Calu3 (cell line): ENCODE data around the gene LLGL1. TPM values are rescaled to one million over a fixed set of nuclear protein-coding genes. Genes with fewer than 3 reads are reported as not detected.

Experiments used
- BruUV-seq: library from RNA; stranded (reverse); fragments of 400-500 nt; replicated peaks from 2 replicates; lab custom pipeline; 2021; lab: Mats Ljungman, UMichigan
- CTCF ChIA-PET: fragments of 300-600 bp; sonication (Branson Sonifier 250); formaldehyde crosslinking; loops from one replicate; lab custom pipeline; 2022; ENCODE audit warnings: antibody characterized with exemption; lab: Charles Lee
- DNase-seq: peaks from one replicate; pipeline ENCODE4 v3.0.0; 2022
- H3K27ac Mint-ChIP-seq: one replicate; pipeline ENCODE4 v1.8.0; 2022; ENCODE audit warnings: mixed read lengths; ENCODE audit not compliant: unreplicated experiment
- H3K27me3 Mint-ChIP-seq: one replicate; pipeline ENCODE4 v1.8.0; 2022; ENCODE audit warnings: mixed read lengths; ENCODE audit not compliant: unreplicated experiment
- H3K36me3 Mint-ChIP-seq: one replicate; pipeline ENCODE4 v1.8.0; 2022; ENCODE audit warnings: mild to moderate bottlenecking, moderate library complexity, mixed read lengths; ENCODE audit not compliant: insufficient read depth, unreplicated experiment
- H3K4me1 Mint-ChIP-seq: one replicate; pipeline ENCODE4 v1.8.0; 2022; ENCODE audit warnings: mild to moderate bottlenecking, low read depth, mixed read lengths; ENCODE audit not compliant: unreplicated experiment
- H3K4me3 Mint-ChIP-seq: one replicate; pipeline ENCODE4 v1.8.0; 2022; ENCODE audit warnings: mild to moderate bottlenecking, low read depth, moderate library complexity, mixed read lengths; ENCODE audit not compliant: unreplicated experiment
- H3K9me3 Mint-ChIP-seq: one replicate; pipeline ENCODE4 v1.8.0; 2022; ENCODE audit warnings: low read depth, mixed read lengths; ENCODE audit not compliant: unreplicated experiment
- intact Hi-C: fragments of 100-400 bp; cut with micrococcal nuclease; formaldehyde crosslinking; loops from one replicate; pipeline ENCODE4 v1.10.0; 2022; ENCODE audit not compliant: unreplicated experiment
- total RNA-seq: library from RNA; stranded (reverse); gene quantifications from 2 replicates; pipeline ENCODE4 v1.2.3, GENCODE V29; 2022
- TF ChIP-seq, protein P1 (sequence below): fragments of 200-600 bp; IDR thresholded peaks from one replicate; pipeline ENCODE4 v1.8.0; 2022; ENCODE audit warnings: antibody characterized with exemption; ENCODE audit not compliant: unreplicated experiment

LLGL1 gene
- total RNA-seq, 1 experiment from 2014 or later = 10.0 TPM

DNA sequence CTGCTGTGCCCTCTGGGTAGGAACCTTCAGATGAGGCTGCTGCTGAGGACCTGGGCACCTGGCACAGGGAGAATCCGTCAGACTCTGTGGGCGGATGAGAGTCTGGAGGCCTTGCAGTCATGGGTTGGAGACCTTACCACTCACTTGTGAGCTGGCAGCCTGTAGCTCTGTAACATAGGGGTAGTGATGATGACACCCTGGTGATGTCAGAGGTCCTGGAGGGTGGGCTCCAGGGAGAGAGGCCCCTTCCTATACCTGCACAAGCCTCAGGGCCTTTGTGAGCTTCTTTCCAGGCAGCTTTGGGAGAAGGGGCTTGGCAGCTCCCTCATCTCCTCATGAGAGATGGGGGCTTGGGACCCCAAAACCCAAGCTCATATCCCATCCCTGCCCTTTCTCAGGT is 36.7 kb downstream of the LLGL1 start:
- no peak for DNase-seq
- Mint-ChIP-seq H3K27me3 (no peaks in the 10 kb centered on the region), H3K36me3 (peaks cover 46% of the 10 kb centered on the region), H3K27ac (peak overlapping the region; percentile 54), H3K9me3 (no peaks in the 10 kb centered on the region), H3K4me3 (peak overlapping the region; percentile 84), H3K4me1 (no peaks in the 10 kb centered on the region)
- TF ChIP-seq, protein P1, sequence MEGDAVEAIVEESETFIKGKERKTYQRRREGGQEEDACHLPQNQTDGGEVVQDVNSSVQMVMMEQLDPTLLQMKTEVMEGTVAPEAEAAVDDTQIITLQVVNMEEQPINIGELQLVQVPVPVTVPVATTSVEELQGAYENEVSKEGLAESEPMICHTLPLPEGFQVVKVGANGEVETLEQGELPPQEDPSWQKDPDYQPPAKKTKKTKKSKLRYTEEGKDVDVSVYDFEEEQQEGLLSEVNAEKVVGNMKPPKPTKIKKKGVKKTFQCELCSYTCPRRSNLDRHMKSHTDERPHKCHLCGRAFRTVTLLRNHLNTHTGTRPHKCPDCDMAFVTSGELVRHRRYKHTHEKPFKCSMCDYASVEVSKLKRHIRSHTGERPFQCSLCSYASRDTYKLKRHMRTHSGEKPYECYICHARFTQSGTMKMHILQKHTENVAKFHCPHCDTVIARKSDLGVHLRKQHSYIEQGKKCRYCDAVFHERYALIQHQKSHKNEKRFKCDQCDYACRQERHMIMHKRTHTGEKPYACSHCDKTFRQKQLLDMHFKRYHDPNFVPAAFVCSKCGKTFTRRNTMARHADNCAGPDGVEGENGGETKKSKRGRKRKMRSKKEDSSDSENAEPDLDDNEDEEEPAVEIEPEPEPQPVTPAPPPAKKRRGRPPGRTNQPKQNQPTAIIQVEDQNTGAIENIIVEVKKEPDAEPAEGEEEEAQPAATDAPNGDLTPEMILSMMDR = no peak
- CTCF ChIA-PET = interaction anchor here (0.6 kb wide), 1 partner anchor 9 kb away, joined by 7 read pairs; no protein-coding TSS in a partner anchor
- no TSS peak for BruUV-seq
- intact Hi-C loops = no loop called here

DNA sequence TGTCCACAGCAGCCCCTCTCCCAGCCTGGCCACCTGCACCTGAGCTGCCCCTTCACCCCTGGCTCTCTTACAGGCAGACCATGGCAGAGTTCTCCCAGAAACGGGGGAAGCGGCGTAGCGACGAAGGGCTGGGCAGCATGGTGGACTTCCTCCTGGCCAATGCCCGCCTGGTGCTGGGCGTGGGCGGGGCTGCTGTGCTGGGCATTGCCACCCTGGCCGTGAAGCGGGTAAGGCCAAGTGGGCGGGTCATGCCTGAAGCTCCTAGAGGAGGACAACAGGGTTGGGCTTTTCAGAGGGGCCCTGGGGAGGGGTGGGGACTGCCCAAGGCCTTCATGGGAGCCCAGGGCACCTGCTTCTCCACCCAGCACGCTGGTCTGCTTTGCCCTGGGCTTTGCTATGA is 37.2 kb downstream of the LLGL1 start:
- TF ChIP-seq, protein P1 = no peak
- H3K36me3 Mint-ChIP-seq = peaks cover 41% of the 10 kb centered on the region
- H3K27ac Mint-ChIP-seq = no peak overlapping the region
- no peaks in the 10 kb centered on the region for H3K27me3 Mint-ChIP-seq
- H3K4me1 Mint-ChIP-seq = no peaks in the 10 kb centered on the region
- BruUV-seq = no TSS peak
- intact Hi-C loops = no loop called here
- no peak for DNase-seq
- CTCF ChIA-PET = no interaction called here
- no peak overlapping the region for H3K4me3 Mint-ChIP-seq
- no peaks in the 10 kb centered on the region for H3K9me3 Mint-ChIP-seq

DNA sequence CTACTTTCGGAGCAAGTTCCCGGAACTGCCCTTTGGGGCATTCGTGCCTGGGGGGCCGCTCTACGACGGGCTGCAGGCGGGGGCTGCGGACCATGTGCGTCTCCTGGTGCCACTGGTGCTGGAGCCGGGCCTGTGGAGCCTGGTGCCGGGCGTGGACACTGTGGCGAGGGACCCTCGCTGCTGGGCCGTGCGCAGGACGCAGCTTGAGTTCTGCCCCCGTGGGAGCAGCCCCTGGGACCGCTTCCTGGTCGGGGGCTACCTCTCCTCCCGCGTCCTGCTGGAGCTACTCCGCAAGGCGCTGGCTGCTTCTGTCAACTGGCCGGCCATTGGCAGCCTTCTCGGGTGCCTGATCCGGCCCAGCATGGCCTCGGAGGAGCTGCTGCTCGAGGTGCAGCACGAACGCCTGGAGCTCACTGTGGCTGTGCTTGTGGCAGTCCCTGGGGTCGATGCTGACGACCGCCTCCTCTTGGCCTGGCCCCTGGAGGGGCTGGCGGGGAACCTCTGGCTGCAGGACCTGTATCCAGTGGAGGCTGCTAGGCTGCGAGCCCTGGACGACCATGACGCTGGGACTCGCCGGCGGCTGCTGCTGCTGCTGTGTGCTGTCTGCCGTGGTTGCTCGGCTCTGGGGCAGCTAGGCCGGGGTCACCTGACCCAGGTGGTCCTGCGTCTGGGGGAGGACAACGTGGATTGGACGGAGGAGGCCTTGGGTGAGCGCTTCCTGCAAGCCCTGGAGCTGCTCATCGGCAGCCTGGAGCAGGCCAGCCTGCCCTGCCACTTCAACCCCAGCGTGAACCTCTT is 38.6 kb downstream of the LLGL1 start:
- Mint-ChIP-seq H3K36me3 (peaks cover 37% of the 10 kb centered on the region), H3K4me3 (no peak overlapping the region), H3K27me3 (no peaks in the 10 kb centered on the region), H3K27ac (no peak overlapping the region), H3K4me1 (no peaks in the 10 kb centered on the region), H3K9me3 (no peaks in the 10 kb centered on the region)
- CTCF ChIA-PET = no interaction called here
- no TSS peak for BruUV-seq
- intact Hi-C loops = no loop called here
- TF ChIP-seq, protein P1 = no peak
- DNase-seq = no peak

DNA sequence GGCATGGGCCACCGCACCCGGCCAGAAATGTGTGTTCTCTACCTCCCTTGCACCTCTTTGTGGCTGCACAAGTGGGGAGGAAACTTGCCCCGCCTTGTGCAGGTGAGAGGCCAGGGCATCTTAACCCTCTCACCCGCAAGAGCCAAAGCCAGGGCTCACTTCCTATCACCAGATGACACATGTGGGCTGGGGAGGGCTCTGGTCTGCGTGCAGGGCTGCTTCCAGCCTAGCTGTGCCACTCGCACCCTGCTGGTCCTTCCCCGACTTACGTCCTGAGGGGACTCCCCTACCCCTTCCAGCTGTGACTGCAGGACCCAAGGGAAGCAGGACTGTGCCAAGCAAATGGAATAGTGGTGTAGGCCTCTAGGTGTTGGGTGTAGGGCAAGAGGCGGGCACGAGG is 41.9 kb downstream of the LLGL1 start:
- H3K4me1 Mint-ChIP-seq = no peaks in the 10 kb centered on the region
- peaks cover 27% of the 10 kb centered on the region for H3K36me3 Mint-ChIP-seq
- H3K27me3 Mint-ChIP-seq = no peaks in the 10 kb centered on the region
- no peak overlapping the region for H3K27ac Mint-ChIP-seq
- BruUV-seq = no TSS peak
- DNase-seq = no peak
- TF ChIP-seq, protein P1 = no peak
- H3K4me3 Mint-ChIP-seq = no peak overlapping the region
- intact Hi-C loops = no loop called here
- no peaks in the 10 kb centered on the region for H3K9me3 Mint-ChIP-seq
- CTCF ChIA-PET = interaction anchor here (0.6 kb wide), 1 partner anchor 1144 kb away, joined by 3 read pairs; no protein-coding TSS in a partner anchor
